ENCODE results near the gene GRIN3B. TPM values are rescaled to one million over a fixed set of nuclear protein-coding genes. Genes with fewer than 3 reads are reported as not detected.

The GRIN3B gene
- total and polyA plus RNA-seq, 9 of the 15 experiments (the other 6 are each of a cell fraction or from before 2014, with no cell fraction given), result 0.06 to 0.95 (median 0.19) TPM; not detected in 6

DNA sequence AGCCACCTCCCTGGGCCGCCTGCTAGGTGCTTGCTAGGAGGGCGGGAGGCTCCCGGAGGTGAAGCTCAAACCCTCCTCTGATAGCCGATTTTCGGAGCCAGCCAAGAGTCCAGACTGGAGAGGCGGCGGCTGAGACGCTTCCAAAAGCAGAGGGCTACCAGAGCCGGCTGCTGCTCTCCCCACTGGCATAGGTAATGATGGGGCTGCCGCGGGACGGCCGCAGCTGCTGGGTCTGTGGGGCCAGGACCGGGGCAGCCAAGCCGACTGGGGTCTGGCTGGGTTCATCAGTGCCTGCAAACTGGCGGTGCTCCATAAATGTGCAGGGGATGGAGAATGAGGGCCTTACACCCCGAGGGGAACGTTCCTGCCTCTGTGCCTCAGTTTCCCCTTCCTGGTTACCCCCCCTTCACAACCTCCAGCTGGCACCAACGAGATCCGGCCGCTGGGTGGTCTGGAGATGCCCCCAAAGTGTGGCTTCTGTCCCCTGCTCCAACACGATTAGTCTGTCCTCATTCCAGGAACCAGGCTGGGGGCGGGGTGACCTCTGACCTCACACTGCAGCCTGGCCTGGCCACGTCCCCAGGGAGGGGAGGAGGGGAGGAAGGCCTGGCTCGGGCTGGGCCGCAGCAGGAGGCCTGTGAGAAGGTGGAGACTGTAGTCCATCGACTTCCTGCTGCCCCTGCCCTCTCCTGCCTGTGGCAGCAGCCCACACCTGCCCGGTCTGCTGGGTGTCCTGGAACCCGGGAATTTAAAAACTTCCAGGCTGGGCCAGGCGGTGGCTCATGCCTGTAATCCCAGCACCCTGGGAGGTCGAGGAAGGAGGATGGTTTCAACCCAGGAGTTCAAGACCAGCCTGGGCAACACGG is 19.9 kb upstream of the GRIN3B start (continued):
- 0 out of 4 replicates have a peak, but pooled peaks of 1 of the 2 experiments have one; percentile 30 for TF ChIP-seq UBTF (IDR thresholded peaks at IDR 0.05; ENCODE audit: borderline replicate concordance in 1 of 2, low read depth in 2 of 2, low read length in 2 of 2)
- peak; percentile 86 for TF ChIP-seq ZBTB2 (IDR thresholded peaks at IDR 0.05)
- peak; percentile 98 for TF ChIP-seq NR2C1 (IDR thresholded peaks at IDR 0.05)
- peak; percentile 99 for TF ChIP-seq NR2C1 (tag; IDR thresholded peaks at IDR 0.05)
- peak; percentile 68; the same call in 1 of the 2 replicates for TF ChIP-seq HBP1 (CRISPR knock-in tag; IDR thresholded peaks at IDR 0.05)
- TF ChIP-seq SMARCE1 (IDR thresholded peaks at IDR 0.05), result 0 out of 2 replicates have a peak, but pooled peaks have one; percentile 77
- TF ChIP-seq ZNF75A (CRISPR knock-in tag; IDR thresholded peaks at IDR 0.05), result no peak
- TF ChIP-seq HDAC2 (IDR thresholded peaks at IDR 0.05), result peak; percentile 90; the same call in 1 of the 2 replicates
- no peak for TF ChIP-seq KLF16 (IDR thresholded peaks at IDR 0.05)
- no peak for TF ChIP-seq MIER1 (IDR thresholded peaks at IDR 0.05; ENCODE audit: low read depth)
- TF ChIP-seq ETV1 (tag; conservative IDR thresholded peaks at IDR 0.05; ENCODE audit: low read depth), result 0 out of 2 replicates have a peak, but pooled peaks have one; percentile 23
- 0 out of 2 replicates have a peak, but pooled peaks have one; percentile 28 for TF ChIP-seq RB1 (IDR thresholded peaks at IDR 0.05; ENCODE audit: low read depth)
- no peak for TF ChIP-seq ZNF280A (IDR thresholded peaks at IDR 0.05; ENCODE audit: low read depth, partially characterized antibody)
- TF ChIP-seq SIRT6 (IDR thresholded peaks at IDR 0.05; ENCODE audit: low read depth, low read length), result no peak
- TF ChIP-seq ZNF695 (CRISPR knock-in tag; IDR thresholded peaks at IDR 0.05), result no peak
- no peak for TF ChIP-seq ZNF507 (tag; conservative IDR thresholded peaks at IDR 0.05)
- TF ChIP-seq, protein P1, sequence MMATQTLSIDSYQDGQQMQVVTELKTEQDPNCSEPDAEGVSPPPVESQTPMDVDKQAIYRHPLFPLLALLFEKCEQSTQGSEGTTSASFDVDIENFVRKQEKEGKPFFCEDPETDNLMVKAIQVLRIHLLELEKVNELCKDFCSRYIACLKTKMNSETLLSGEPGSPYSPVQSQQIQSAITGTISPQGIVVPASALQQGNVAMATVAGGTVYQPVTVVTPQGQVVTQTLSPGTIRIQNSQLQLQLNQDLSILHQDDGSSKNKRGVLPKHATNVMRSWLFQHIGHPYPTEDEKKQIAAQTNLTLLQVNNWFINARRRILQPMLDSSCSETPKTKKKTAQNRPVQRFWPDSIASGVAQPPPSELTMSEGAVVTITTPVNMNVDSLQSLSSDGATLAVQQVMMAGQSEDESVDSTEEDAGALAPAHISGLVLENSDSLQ (IDR thresholded peaks at IDR 0.05), result peak; percentile 12; the same call in 1 of the 2 replicates
- 0 out of 2 replicates have a peak, but pooled peaks have one; percentile 26 for TF ChIP-seq MXI1 (IDR thresholded peaks at IDR 0.05; ENCODE audit: low read depth, low read length)

Measured in K562 (cell line).